ENCODE results near the gene CDC42BPG. TPM values are rescaled to one million over a fixed set of nuclear protein-coding genes. Genes with fewer than 3 reads are reported as not detected.

Gene CDC42BPG
- total and polyA plus RNA-seq, 2 of the 8 experiments (the other 6 are each of a cell fraction or from before 2014, with no cell fraction given): 3.7 to 10.6 TPM

- Histone ChIP-seq H3K18ac (ENCODE audit: extremely low read depth, low read length) (peak overlapping the region; percentile 1; the same call in 1 of the 2 replicates), H4K5ac (ENCODE audit: insufficient read length, low read depth, low read length) (no peak overlapping the region), H2AK5ac (ENCODE audit: low read depth, low read length) (no peak overlapping the region), H2AFZ (ENCODE audit: low read length) (no peak overlapping the region), H3K4me1 (replicated peaks in 1 of 4; ENCODE audit: control insufficient read depth in 3 of 4, insufficient read depth in 4 of 4, low read length in 3 of 4) (peaks cover 0 to 35% (median 23%) of the 10 kb centered on the region in 4 experiments; a peak in 6 of 7 replicates), H3K4me2 (ENCODE audit: insufficient read depth in 1 of 2, low read depth in 2 of 2, low read length in 2 of 2) (peak overlapping the region; percentile 65 to 84), H4K20me1 (replicated peaks in 1 of 2; ENCODE audit: control insufficient read depth in 1 of 2, insufficient read depth in 2 of 2, low read length in 2 of 2) (no peaks in the 10 kb centered on the region), H2BK20ac (ENCODE audit: low read length) (no peak overlapping the region), H3K4ac (replicated peaks; ENCODE audit: insufficient read length, low read depth, low read length) (no peak overlapping the region), H3K9ac (replicated peaks in 1 of 4; ENCODE audit: extremely low read depth in 1 of 4, low read depth in 3 of 4, low read length in 3 of 4) (no peak overlapping the region), H4K8ac (ENCODE audit: extremely low read depth, insufficient read depth, low read length) (peak overlapping the region; percentile 17; the same call in 1 of the 2 replicates), H2BK15ac (ENCODE audit: low read length) (no peak overlapping the region), H3K14ac (ENCODE audit: insufficient read length) (no peak overlapping the region), H2BK12ac (ENCODE audit: low read depth, low read length) (peak overlapping the region; percentile 50; the same call in 1 of the 2 replicates), H2BK5ac (ENCODE audit: low read depth, low read length) (peak overlapping the region; percentile 78; the same call in 1 of the 2 replicates), H3K27ac (ENCODE audit: low read depth, low read length) (peak overlapping the region; percentile 75; the same call in 1 of the 2 replicates), H3K27me3 (replicated peaks in 1 of 4; ENCODE audit: control insufficient read depth in 3 of 4, extremely low read depth in 1 of 4, insufficient read depth in 3 of 4, low read length in 3 of 4) (no peaks in the 10 kb centered on the region), H3K23me2 (ENCODE audit: low read depth, low read length) (peaks cover 9% of the 10 kb centered on the region), H3K4me3 (ENCODE audit: extremely low read depth in 1 of 4, insufficient read depth in 2 of 4, low read depth in 3 of 4, low read length in 4 of 4) (peak overlapping the region; percentile 71 to 94 (median 76)), H2BK120ac (replicated peaks; ENCODE audit: low read depth, low read length) (no peak overlapping the region), H3K79me1 (ENCODE audit: low read depth, low read length) (no peaks in the 10 kb centered on the region; the same call in 1 of the 2 replicates), H3K36me3 (ENCODE audit: control insufficient read depth in 2 of 4, insufficient read depth in 4 of 4, low read length in 3 of 4) (no peaks in the 10 kb centered on the region), H3K9me3 (ENCODE audit: insufficient read depth in 2 of 2, low read depth in 1 of 2, low read length in 1 of 2) (no peaks in the 10 kb centered on the region), H3K79me2 (ENCODE audit: control insufficient read depth in 1 of 2, insufficient read depth in 2 of 2, low read length in 2 of 2) (peaks cover 0 to 3% of the 10 kb centered on the region in 2 experiments; a peak in 1 of 4 replicates), H3K23ac (ENCODE audit: insufficient read length) (no peak overlapping the region), H3K56ac (replicated peaks; ENCODE audit: insufficient read length, low read depth, low read length) (no peak overlapping the region), H4K91ac (replicated peaks; ENCODE audit: insufficient read length, low read length) (no peak overlapping the region)
- no peak for FAIRE-seq
- ChIA-PET CTCF (ENCODE audit: partially characterized antibody) (interaction anchor here (0.6 to 32.3 kb wide), 10 partner anchors 15 to 493 kb away, joined by 3 to 1058 read pairs (median 20); partner anchors contain the start of genes ARL2, BATF2, EHD1 and TM7SF2), POLR2A (ENCODE audit: partially characterized antibody) (interaction anchor here (25.7 kb wide), 1 partner anchor 39 kb away, joined by 408 read pairs; the partner anchor contains the start of gene EHD1)
- no peak for DNase-seq (ENCODE audit: low read depth in 1 of 2, low spot score in 2 of 2)
- TF ChIP-seq KDM5A (IDR thresholded peaks at IDR 0.05; ENCODE audit: low read length): no peak
- peak in 1 of 2 experiments; percentile 64; a peak in 1 of 4 replicates for TF ChIP-seq HDAC2 (IDR thresholded peaks at IDR 0.05; ENCODE audit: borderline replicate concordance in 1 of 2, low read depth in 2 of 2, low read length in 2 of 2)
- 0 out of 4 replicates have a peak, but pooled peaks of 1 of the 2 experiments have one; percentile 7 for TF ChIP-seq SIN3A (conservative IDR thresholded peaks at IDR 0.05 in 1 of 2, IDR thresholded peaks at IDR 0.05 in 1 of 2; ENCODE audit: low read depth in 1 of 2, low read length in 2 of 2)
- no peak for TF ChIP-seq CBX8 (IDR thresholded peaks at IDR 0.05; ENCODE audit: borderline replicate concordance, low read depth, low read length)
- peak; percentile 96 for TF ChIP-seq KDM1A (IDR thresholded peaks at IDR 0.05; ENCODE audit: borderline replicate concordance, low read length)
- WGBS, 2 experiments (ENCODE audit: extremely low coverage in 1 of 2, insufficient coverage in 1 of 2, insufficient read length in 1 of 2, insufficient replicate concordance in 2 of 2, low coverage in 1 of 2, low lambda C conversion rate in 2 of 2, missing lambda C conversion rate in 1 of 2): 21% methylated on average over 9 of the region's 9 CpGs; no CpG with 5 or more reads in 1 of the 2 experiments
Measured at GRCh38 chr11:64845129-64845775, 799 bp upstream of the CDC42BPG start.
